Trophoblast cell (in vitro differentiated cells and primary cell): ENCODE results near the gene ARHGAP26.

ENCODE experiments used
- DNase-seq, 2 donors: peaks; one replicate each; pipeline ENCODE4 v3.0.0-alpha.2; 2016
- H2AFZ ChIP-seq: 2 replicates; pipeline ENCODE4 v1.6.1; 2013; ENCODE audit warnings: low read length, moderate library complexity, mild to moderate bottlenecking; ENCODE audit not compliant: insufficient read depth, poor library complexity
- H2AK5ac ChIP-seq: 2 replicates; pipeline ENCODE4 v1.6.1; 2013; ENCODE audit warnings: mild to moderate bottlenecking, low read length
- H2BK120ac ChIP-seq: 2 replicates; pipeline ENCODE4 v1.6.1; 2013; ENCODE audit warnings: low read length, mild to moderate bottlenecking, moderate library complexity; ENCODE audit not compliant: insufficient read depth, poor library complexity
- H2BK12ac ChIP-seq: 2 replicates; pipeline ENCODE4 v1.6.1; 2013; ENCODE audit warnings: mild to moderate bottlenecking, low read length, moderate library complexity
- H2BK5ac ChIP-seq: 2 replicates; pipeline ENCODE4 v1.6.1; 2013; ENCODE audit warnings: low read length, low read depth, moderate library complexity, mild to moderate bottlenecking; ENCODE audit not compliant: poor library complexity
- H3K14ac ChIP-seq: 2 replicates; pipeline ENCODE4 v1.6.1; 2013; ENCODE audit warnings: mild to moderate bottlenecking, low read length
- H3K18ac ChIP-seq: 2 replicates; pipeline ENCODE4 v1.6.1; 2013; ENCODE audit warnings: mild to moderate bottlenecking, low read length
- H3K23ac ChIP-seq: 2 replicates; pipeline ENCODE4 v1.6.1; 2013; ENCODE audit warnings: low read length
- H3K27ac ChIP-seq: 2 replicates; pipeline ENCODE4 v1.5.1; 2013; ENCODE audit warnings: low read depth, mild to moderate bottlenecking, inconsistent platforms, low read length, moderate library complexity
- H3K27me3 ChIP-seq: 2 replicates; pipeline ENCODE4 v1.6.1; 2013; ENCODE audit warnings: inconsistent platforms, mild to moderate bottlenecking, low read length, moderate library complexity; ENCODE audit not compliant: insufficient read depth
- H3K36me3 ChIP-seq, 2 experiments: 1 replicate in 1 of 2; 2 replicates in 1 of 2; pipeline ENCODE4 v1.6.1; 2013; ENCODE audit warnings: low read length in 2 of 2, mild to moderate bottlenecking in 2 of 2, moderate library complexity in 1 of 2; ENCODE audit not compliant: insufficient read depth in 2 of 2, control insufficient read depth in 1 of 2
- H3K4ac ChIP-seq: 2 replicates; pipeline ENCODE4 v1.6.1; 2013; ENCODE audit warnings: low read depth, mild to moderate bottlenecking, low read length, moderate library complexity
- H3K4me1 ChIP-seq, 2 experiments: 1 replicate in 1 of 2; 2 replicates in 1 of 2; pipeline ENCODE4 v1.6.1; 2013; ENCODE audit warnings: low read length in 2 of 2, mild to moderate bottlenecking in 2 of 2, moderate library complexity in 1 of 2; ENCODE audit not compliant: insufficient read depth in 2 of 2, control insufficient read depth in 1 of 2
- H3K4me2 ChIP-seq: 2 replicates; pipeline ENCODE4 v1.6.1; 2013; ENCODE audit warnings: inconsistent platforms, mild to moderate bottlenecking, low read length, moderate library complexity
- H3K4me3 ChIP-seq: 2 replicates; pipeline ENCODE4 v1.5.1; 2013; ENCODE audit warnings: mild to moderate bottlenecking, low read depth, low read length, inconsistent platforms
- H3K79me1 ChIP-seq: one replicate; pipeline ENCODE4 v1.6.1; 2013; ENCODE audit warnings: low read length
- H3K79me2 ChIP-seq: 2 replicates; pipeline ENCODE4 v1.6.1; 2013; ENCODE audit warnings: low read length, mild to moderate bottlenecking; ENCODE audit not compliant: control insufficient read depth, insufficient read depth, poor library complexity
- H3K9ac ChIP-seq: 2 replicates; pipeline ENCODE4 v1.6.1; 2013; ENCODE audit warnings: mild to moderate bottlenecking, low read length
- H3K9me3 ChIP-seq: 2 replicates; pipeline ENCODE4 v1.6.1; 2013; ENCODE audit warnings: low read depth, mild to moderate bottlenecking, control low read depth, inconsistent platforms, low read length; ENCODE audit not compliant: insufficient read depth
- H4K12ac ChIP-seq: 2 replicates; pipeline ENCODE4 v1.6.1; 2013; ENCODE audit warnings: low read depth, mild to moderate bottlenecking, low read length, moderate library complexity
- H4K8ac ChIP-seq: 2 replicates; pipeline ENCODE4 v1.6.1; 2013; ENCODE audit warnings: low read depth, mild to moderate bottlenecking, low read length, moderate library complexity
- H4K91ac ChIP-seq: one replicate; pipeline ENCODE4 v1.6.1; 2013; ENCODE audit warnings: low read depth, mild to moderate bottlenecking, low read length, moderate library complexity
- WGBS: extraction: QIAGEN DNeasy Blood & Tissue Kit; methylation state at CpG from one replicate; pipeline ENCODE4 v1.1.7; 2013; ENCODE audit warnings: missing lambda C conversion rate; ENCODE audit not compliant: insufficient read length, insufficient coverage; ENCODE audit errors: extremely low coverage; 5-methylcytosine and 5-hydroxymethylcytosine counted together

Gene ARHGAP26

GRCh38 chr5:143233031-143233430 is 462.9 kb downstream of the ARHGAP26 start:
- H3K4ac ChIP-seq = no peak overlapping the region
- no peak overlapping the region for H2BK120ac ChIP-seq
- no peak overlapping the region for H2BK5ac ChIP-seq
- H3K23ac ChIP-seq = no peak overlapping the region
- no peak overlapping the region for H4K12ac ChIP-seq
- no peak overlapping the region for H3K4me3 ChIP-seq
- H4K91ac ChIP-seq = no peak overlapping the region
- no peak overlapping the region for H3K4me2 ChIP-seq
- no peaks in the 10 kb centered on the region for H3K79me1 ChIP-seq
- H3K4me1 ChIP-seq = no peaks in the 10 kb centered on the region
- no peaks in the 10 kb centered on the region for H3K9me3 ChIP-seq
- no peaks in the 10 kb centered on the region for H3K36me3 ChIP-seq
- no CpG with 5 or more reads among the region's 2 CpGs for WGBS
- H3K79me2 ChIP-seq = no peaks in the 10 kb centered on the region
- no peak overlapping the region for H2BK12ac ChIP-seq
- no peak overlapping the region for H3K27ac ChIP-seq
- H3K27me3 ChIP-seq = no peaks in the 10 kb centered on the region
- no peak overlapping the region for H3K9ac ChIP-seq
- no peak overlapping the region for H2AFZ ChIP-seq
- no peak overlapping the region for H4K8ac ChIP-seq
- no peak overlapping the region for H3K18ac ChIP-seq
- no peak overlapping the region for H3K14ac ChIP-seq
- DNase-seq = no peak
- no peak overlapping the region for H2AK5ac ChIP-seq

- H2AK5ac ChIP-seq = no peak overlapping the region
- no peak overlapping the region for H2BK120ac ChIP-seq
- no peak overlapping the region for H2AFZ ChIP-seq
- H2BK5ac ChIP-seq = no peak overlapping the region
- H3K14ac ChIP-seq = no peak overlapping the region
- no peaks in the 10 kb centered on the region for H3K36me3 ChIP-seq
- no peak overlapping the region for H3K18ac ChIP-seq
- no peak overlapping the region for H4K8ac ChIP-seq
- H3K4me3 ChIP-seq = no peak overlapping the region
- H3K23ac ChIP-seq = no peak overlapping the region
- no peak overlapping the region for H4K91ac ChIP-seq
- no peak overlapping the region for H3K4me2 ChIP-seq
- WGBS = no CpG with 5 or more reads among the region's 9 CpGs
- no peaks in the 10 kb centered on the region for H3K79me2 ChIP-seq
- no peak overlapping the region for H3K27ac ChIP-seq
- H3K79me1 ChIP-seq = no peaks in the 10 kb centered on the region
- H3K9me3 ChIP-seq = no peaks in the 10 kb centered on the region
- DNase-seq = no peak
- H3K9ac ChIP-seq = no peak overlapping the region
- no peak overlapping the region for H4K12ac ChIP-seq
- H3K4ac ChIP-seq = no peak overlapping the region
- no peak overlapping the region for H2BK12ac ChIP-seq
- no peaks in the 10 kb centered on the region for H3K27me3 ChIP-seq
- H3K4me1 ChIP-seq = no peaks in the 10 kb centered on the region
Observed at GRCh38 chr5:143234162-143234842, 464.1 kb downstream of the ARHGAP26 start.

GRCh38 chr5:143235423-143235822 is 465.2 kb downstream of the ARHGAP26 start:
- Histone ChIP-seq H4K91ac (no peak overlapping the region), H3K79me2 (no peaks in the 10 kb centered on the region), H3K9ac (no peak overlapping the region), H2AK5ac (no peak overlapping the region), H2BK5ac (no peak overlapping the region), H3K9me3 (no peaks in the 10 kb centered on the region), H2AFZ (no peak overlapping the region), H2BK12ac (no peak overlapping the region), H4K8ac (no peak overlapping the region), H3K14ac (no peak overlapping the region), H3K4me3 (no peak overlapping the region), H3K4ac (no peak overlapping the region), H3K79me1 (no peaks in the 10 kb centered on the region), H3K36me3 (no peaks in the 10 kb centered on the region), H2BK120ac (no peak overlapping the region), H3K4me2 (no peak overlapping the region), H3K27ac (no peak overlapping the region), H3K23ac (no peak overlapping the region), H4K12ac (no peak overlapping the region), H3K27me3 (no peaks in the 10 kb centered on the region), H3K4me1 (no peaks in the 10 kb centered on the region), H3K18ac (no peak overlapping the region)
- DNase-seq = no peak
- WGBS = no CpG with 5 or more reads among the region's 3 CpGs

GRCh38 chr5:143236682-143237081 is 466.5 kb downstream of the ARHGAP26 start:
- H4K8ac ChIP-seq = no peak overlapping the region
- H3K27me3 ChIP-seq = no peaks in the 10 kb centered on the region
- no peak overlapping the region for H3K14ac ChIP-seq
- H3K4me2 ChIP-seq = no peak overlapping the region
- no peak overlapping the region for H3K27ac ChIP-seq
- no peak overlapping the region for H2BK12ac ChIP-seq
- no peak overlapping the region for H2AFZ ChIP-seq
- no peak overlapping the region for H4K12ac ChIP-seq
- no peaks in the 10 kb centered on the region for H3K36me3 ChIP-seq
- H3K4ac ChIP-seq = no peak overlapping the region
- no peak overlapping the region for H3K18ac ChIP-seq
- H3K4me1 ChIP-seq = no peaks in the 10 kb centered on the region
- no peak overlapping the region for H3K4me3 ChIP-seq
- DNase-seq = no peak
- H3K9me3 ChIP-seq = no peaks in the 10 kb centered on the region
- H2BK5ac ChIP-seq = no peak overlapping the region
- no peaks in the 10 kb centered on the region for H3K79me2 ChIP-seq
- WGBS = no CpG with 5 or more reads among the region's 2 CpGs
- no peak overlapping the region for H2BK120ac ChIP-seq
- no peak overlapping the region for H3K23ac ChIP-seq
- H2AK5ac ChIP-seq = no peak overlapping the region
- H3K79me1 ChIP-seq = no peaks in the 10 kb centered on the region
- H4K91ac ChIP-seq = no peak overlapping the region
- no peak overlapping the region for H3K9ac ChIP-seq
